T-helper 22 cell (primary cell): ENCODE data around the gene SYNM.

Source experiments
- DNase-seq: peaks from one replicate; pipeline ENCODE4 v3.0.0-alpha.2; 2020; ENCODE audit warnings: low read depth

The SYNM gene

DNA sequence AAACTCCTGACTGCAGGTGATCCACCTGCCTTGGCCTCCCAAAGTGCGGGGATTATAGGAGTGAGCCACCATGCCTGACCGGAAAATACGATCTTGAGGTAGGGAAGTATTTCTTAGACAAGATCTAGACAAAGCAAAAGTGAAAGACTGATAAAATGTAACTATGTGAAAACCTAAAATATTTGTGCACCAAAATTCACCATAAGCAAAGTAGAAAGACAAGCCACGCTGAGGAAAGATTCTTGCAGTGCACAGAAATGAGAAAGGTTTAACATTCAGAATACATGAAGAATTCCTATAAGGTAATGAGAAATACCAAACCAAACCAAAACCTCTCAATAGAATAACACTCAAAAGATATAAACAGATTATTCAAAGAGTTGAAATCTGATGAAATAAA is 35.7 kb downstream of the SYNM start:
- no peak for DNase-seq

DNA sequence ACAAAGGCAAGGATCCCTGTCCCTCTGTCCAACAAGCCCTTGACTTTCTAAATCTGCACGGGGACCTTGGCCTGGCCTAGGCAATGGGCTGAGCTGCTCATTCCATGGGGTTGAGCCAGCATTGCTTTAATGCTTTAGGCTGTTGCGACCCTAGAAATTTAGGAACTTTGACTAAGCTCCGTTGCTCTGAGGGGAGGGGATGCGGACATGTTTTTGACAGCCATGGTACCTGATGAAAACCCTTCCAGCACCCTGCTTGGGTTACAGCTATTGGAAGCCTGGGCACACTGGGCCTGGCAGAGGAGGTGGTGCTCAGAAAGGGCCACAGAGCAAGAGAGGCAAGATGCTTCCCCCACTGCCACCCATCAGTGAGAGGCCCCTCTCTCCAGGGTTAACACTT is 37.1 kb downstream of the SYNM start:
- DNase-seq = no peak

DNA sequence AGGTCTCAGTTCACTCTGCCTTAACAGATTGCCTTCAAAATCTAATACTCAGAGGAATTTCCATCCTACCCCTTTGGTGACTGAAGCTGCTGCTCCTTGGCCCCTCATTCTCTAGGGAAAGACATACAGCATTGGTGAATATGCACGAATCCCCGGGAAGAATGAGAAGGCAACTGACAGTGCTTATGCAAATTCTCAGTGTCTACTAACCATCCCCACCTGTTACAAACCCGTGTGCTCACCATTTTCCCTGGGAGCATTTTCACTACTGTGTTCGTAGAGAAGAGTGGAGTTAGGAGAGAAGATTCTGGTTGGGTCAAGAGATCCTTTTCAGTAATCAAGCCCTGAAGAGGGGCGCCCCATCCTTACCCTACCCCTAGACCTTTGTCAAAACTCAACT is 37.7 kb downstream of the SYNM start:
- DNase-seq = no peak

DNA sequence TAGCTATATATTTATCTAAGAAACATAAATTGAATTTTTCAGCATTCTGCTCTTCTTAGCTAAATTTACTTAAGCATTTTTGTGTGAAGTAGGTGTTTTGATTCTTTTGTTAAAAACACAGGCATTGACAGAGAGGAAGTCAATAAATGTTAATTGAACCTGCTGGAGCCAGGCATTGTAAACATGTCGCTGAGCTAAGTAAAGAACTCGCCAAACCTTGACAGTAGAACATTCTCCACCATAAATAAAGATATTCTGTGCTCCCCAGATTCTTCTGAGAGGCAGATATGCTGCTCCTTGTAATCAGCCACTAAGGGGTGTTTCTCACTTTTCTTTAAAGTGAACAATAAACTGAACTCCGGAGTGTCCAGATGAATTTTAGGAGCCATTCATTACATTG is 38.4 kb downstream of the SYNM start:
- no peak for DNase-seq

DNA sequence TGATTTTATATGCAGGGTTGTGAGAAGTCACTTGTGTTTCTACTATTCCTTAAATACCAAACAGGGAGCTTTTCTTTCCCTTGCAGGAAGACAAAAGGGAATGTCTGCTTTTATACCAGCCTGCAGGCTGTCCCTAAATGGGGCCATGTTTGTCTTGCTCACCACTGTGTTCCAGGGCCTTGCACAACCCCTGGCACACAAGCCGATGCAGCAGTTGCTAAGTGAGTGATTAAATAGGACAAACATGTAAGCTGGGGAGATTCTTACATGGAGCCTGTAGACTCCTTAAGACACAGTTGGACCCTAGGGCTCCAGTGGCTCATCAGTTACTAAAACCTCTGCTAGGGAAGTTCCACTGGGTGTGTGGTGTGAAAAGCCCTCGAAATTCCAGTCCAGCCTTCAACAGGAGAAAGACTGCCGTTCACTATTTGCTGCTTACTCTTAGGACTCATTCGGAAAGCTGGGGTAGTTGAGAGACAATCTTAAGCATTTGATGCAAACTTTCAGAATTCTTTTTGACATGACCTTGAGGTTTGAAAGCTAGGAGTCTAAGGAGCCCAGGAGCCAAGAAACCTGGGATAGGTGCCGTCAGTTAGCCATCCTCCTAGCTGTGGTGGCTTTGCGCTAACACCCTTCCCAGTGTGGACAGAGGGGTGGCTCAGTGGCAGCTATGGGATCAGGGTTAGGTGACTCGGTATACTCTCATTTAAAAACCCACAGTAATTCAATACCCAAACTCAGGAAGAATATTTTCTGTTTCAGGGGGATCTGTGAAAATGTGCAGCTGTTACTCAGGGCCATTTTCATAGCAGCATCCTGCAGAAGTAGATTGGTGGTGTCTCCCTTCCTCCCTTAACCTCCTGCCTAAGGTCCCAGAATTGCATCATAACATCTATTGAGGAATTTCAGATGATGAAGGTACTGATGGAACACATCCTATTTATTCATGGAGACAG is 39.1 kb downstream of the SYNM start:
- no peak for DNase-seq

DNA sequence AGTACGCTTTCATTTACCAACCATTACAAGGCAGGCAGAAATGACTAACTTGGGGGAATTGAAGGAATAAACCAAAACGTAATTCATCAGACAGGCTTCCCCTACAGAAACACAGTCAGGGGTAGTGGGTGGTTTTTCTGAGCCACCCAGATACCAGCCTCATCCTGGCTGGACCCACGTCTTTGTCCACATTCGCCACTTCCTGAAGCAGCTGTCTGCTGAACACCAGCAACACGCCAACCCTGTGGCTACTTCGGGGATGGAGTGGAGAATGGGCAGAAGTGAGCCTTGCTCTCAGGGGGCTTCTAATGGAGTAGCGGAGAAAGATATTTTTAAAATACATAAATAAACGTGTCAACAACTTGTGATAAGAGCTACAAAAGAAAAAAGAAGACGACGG is 40.1 kb downstream of the SYNM start:
- no peak for DNase-seq

DNA sequence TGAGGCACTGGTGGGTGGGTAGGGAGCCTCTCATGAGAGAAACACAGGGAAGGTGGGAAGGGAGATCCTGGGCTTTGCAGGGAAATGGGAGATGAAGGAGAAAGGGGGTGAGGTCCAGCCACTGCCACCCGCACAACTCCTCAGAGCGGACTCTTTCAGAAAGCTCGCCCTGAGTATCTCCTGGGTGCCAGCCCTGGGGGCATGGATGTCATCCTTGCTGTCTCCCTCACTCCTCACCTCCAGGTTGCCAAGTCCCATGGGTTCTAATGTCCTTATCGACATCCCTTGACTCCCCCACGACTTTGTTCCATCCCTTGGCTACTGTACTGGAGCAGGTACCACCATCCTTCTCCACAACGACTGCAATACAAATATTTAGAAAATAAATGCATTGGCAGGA is 40.9 kb downstream of the SYNM start:
- no peak for DNase-seq

DNA sequence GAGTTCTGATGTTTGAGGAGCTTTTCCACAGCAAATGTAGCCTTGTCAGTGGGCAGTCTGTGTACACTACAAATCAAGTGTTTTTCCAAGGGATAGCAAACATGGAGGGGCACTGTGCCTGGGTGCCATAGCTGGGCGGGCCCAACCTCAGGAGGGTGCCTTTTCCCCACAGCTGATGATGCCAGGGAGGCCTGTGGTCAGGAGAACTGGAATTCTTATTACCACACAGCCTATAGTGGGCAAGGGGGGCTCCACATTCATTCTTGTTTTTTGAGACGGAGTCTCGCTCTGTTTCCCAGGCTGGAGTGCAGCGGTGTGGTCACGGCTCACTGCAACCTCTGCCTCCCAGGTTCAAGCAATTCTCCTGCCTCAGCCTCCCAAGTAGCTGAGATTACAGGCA is 41.8 kb downstream of the SYNM start:
- no peak for DNase-seq

DNA sequence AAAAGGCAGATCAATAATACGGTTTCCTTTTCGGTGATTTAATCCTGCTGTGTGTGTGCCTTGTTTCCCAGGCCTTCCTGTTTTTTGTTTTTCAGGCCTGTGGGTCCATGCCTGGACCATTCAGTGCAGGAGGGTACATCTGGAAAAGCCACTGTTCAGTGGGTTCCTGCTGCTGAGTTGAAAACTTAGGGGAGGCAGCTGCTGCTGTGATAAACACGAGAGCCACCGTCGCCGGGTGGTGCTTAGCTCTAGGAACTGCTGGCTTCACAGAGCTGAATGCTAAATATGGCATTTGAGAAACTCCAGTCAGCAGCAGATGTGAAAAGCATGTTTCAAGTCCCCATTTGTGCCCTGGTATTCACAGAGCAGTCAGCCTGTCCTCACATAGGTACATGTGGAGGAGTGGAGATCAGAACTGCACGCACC is 44.0 kb downstream of the SYNM start:
- DNase-seq = no peak

DNA sequence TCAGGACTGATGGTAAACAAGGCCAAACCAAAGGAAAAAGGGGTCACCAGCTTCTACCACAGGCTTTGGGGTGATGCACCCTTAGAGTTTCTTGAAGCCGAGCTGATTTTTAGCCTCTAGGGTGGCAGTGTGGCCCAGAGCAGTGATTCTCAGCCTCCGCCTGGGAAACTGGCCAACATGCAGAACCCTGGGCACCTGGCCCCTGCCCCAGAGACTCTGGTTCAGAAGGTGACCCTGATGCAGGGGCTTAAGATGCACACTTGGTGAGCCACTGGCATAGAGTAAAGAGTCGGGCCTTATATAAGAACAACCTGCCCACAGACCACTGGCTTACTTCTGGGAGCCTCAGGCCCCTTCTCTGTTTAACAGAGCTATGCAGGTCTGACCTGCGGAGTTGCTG is 44.5 kb downstream of the SYNM start:
- no peak for DNase-seq

DNA sequence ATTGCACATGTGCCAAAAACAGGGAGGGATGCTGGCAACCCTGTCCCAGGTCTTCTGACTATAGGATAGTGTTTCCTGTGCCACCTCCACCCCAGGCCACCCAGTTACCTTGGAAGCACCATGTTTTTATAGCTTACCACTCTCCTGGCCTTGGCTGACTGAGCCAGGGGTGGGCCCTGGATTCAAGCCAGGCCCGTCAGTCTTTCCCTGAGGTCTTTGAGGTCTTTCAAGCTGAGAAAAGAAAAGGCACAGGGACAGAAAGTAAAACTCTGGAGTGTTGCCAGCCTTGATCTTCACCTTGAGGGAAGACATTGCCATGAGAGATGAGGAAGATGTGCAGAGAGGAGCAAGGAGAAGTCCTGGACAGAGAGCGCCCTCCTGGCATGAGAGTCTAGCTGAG is 46.3 kb downstream of the SYNM start:
- DNase-seq = no peak

DNA sequence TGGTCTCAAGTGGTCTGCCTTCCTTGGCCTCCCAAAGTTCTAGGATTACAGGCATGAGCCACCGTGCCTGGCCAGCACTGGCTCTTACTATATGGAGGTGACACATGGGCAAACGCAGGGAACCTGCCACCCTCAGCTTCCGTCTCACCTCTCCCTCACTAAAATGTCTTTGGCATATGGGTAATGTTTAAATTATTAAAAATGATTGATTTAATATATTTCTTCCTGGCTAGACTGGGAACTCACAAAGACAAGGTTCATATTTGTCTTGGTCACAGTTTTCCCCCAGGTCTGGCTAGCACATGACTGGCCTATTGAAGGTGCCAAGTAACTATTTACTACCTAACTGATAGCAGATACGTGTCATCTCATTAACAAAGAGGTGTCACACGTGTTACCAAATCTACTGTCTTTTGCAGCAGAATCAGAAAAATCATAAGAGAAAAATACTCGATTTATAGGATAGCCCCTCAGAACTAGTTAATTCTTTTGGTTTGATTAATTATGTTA is 48.2 kb downstream of the SYNM start:
- DNase-seq = no peak

DNA sequence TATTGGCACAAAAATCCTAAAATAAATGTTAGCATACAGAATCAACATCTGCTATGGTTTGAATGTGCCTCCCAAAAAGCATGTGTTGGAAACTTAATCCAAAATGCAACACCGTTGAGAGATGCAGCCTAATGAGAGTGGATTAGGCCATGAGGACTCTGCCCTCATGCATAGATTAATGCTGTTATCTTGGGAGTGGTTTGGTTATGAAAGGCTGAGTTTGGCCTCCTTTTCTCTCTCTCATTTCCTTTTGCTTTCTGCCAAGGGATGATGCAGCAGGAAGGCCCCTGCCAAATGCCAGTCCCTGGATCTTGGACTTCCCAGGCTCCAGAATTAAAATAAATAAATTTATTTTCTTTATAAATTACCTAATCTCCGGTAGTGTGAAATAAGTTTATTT is 49.4 kb downstream of the SYNM start:
- no peak for DNase-seq

DNA sequence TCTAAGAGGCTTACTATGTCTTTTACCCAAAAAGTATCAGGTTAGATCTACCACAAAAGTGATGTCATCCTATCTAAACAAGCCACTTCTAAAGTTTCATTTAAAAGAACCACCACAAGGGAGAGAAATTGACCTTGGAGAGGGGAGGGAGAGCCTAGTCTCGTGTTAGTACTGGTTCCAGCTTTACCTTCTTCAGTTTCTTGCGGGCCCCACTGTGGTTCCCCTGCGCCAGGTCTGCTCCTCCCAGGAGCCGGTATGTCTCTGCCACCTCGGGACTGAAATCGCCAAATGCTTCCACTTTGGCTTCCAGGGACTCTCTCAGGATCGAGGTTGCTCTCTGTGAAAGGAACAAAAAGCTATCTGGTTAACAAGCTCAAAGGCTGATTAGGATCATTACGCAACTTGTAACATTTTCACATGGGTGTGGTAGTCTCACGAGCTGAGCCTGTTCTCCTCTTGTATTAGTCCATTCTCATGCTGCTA is 51.1 kb downstream of the SYNM start:
- DNase-seq = no peak

DNA sequence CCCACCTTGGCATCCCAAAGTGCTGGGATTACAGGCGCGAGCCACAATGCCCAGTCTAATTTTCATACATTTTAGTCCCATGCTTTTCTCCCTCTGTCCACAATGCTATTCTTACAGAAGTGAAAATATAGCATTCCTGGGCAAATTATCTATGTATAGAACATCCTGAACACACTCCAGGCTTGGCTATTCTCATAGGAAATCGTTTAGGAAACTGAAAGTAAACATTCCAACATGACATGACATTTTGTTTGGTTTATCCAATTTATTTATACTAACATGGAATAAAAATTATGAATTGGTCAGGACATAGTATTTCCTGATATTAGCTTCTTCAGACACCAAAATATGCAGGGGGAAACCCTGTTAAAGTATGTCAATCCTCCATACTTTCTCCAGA is 52.6 kb downstream of the SYNM start:
- no peak for DNase-seq

DNA sequence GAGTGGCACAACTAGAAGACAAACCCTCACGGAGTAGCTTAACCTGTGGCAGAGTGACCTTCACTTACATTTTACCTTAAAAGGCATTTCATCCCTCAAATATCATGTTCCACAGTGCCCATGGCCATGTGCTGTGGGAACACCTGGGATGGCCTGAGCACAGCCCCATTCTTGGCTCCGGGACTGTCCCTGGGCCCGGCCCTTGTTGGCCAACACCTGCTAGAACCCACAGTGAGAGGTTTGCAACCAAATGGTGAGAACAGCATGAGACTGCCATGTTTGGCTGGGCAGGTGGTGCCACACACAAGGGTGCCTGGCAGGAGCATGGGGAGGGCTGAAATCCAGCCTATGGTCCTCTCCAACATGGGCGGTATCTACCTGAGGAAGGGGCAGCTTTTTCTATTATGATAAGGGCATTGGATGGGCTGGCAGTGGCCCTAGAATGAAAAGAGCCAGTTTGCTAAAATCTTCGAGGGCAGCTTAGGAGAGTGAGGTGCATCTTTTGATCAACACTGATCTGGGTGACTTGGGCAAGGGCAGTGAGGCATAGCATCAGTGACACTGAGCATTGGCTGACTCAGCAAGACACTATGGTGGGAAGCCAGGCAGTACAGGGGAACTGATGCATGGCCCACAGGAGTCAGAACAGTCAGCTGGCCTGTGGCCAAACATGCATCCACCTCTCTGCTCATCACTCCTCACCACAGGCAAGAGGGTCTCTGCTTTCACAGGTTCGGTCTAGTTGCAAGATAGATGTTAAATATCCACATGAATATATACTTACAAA is 53.9 kb downstream of the SYNM start:
- DNase-seq = no peak

DNA sequence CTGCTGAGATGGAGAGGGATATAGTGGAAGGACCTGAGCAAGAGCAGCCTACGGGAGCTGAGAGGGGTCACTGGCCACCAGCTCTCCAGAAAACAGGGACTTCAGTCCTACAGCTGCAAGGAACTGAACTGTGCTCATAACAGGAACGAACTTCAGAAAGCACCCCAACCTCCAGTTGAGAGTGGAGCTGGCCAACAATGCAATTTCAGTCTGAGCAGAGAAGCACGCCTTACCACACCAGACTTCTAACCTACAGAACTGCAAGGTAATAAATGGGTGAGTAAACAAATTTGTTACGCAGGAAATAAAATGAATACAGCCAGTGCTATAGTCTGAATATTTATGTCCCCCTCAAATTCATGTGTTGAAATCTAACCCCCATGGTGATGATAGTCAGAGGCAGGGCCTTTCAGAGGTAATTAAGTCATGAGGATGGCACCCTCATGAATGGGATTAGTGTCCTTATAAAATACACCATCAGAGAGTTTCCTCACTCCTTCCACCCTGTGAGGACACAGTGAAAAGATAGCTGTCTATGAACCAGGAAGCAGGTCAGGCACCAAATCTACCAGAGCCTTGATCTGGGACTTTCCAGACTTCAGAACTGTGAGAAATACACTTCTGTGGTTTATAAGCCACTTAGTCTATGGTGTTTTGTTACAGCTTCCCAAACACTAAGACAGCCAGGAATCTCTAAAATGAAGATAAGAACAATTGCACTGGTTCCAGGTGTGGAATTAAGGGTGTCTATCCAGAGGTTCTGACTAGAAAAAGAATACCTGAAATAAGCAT is 58.6 kb downstream of the SYNM start:
- DNase-seq = no peak

DNA sequence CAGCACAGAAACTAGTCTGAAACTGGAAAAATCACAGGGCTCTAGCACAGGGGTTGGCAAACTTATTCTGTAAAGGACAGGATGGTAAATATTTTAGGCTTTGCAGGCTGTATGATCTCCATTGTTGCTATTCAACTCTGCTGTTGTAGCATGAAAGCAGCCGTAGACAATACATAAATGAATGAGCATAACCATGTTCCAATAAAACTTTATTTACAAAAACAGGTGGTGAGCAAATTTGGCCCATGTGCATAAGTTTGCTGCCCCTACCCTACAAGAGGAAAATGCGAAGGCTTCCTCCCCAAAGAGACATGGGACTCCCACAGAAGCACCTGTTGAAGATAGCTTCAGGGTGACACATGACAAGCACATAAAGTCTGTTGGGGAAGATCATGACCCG is 59.2 kb downstream of the SYNM start:
- no peak for DNase-seq

DNA sequence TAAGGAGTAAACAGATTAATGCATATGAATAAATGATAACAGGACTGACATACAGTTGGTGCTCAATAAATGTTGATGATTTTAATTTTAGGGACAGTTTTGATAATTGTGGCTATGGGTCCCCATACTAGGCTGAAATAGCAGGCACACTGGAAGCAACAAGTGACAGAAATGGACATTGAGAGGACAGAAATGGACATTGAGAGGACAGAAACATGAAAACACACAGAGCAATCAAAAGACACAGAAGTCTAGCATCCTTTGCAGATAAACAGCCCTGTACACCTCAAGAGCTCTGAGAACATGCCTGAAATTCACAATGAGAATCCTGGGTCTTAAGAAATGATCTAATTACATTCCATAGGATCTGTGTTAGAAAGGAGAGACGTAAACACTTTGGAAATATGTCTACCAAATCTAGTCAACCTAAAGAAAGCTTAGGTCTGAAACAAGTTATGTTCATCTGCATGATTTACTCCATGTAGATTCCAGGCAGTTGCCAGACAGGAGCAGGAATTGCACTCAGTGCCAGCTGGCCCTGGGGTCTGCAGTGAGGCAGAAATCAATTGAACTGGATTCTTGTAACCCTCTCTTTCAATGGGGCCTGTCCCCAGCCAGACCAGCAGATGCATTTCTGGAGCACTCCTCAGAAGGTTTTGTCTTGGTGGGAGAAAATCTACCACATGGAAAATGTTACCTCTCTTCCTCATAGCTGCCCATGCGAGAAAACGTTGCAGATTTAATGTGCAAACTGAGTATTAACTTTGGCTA is 60.3 kb downstream of the SYNM start:
- DNase-seq = no peak

DNA sequence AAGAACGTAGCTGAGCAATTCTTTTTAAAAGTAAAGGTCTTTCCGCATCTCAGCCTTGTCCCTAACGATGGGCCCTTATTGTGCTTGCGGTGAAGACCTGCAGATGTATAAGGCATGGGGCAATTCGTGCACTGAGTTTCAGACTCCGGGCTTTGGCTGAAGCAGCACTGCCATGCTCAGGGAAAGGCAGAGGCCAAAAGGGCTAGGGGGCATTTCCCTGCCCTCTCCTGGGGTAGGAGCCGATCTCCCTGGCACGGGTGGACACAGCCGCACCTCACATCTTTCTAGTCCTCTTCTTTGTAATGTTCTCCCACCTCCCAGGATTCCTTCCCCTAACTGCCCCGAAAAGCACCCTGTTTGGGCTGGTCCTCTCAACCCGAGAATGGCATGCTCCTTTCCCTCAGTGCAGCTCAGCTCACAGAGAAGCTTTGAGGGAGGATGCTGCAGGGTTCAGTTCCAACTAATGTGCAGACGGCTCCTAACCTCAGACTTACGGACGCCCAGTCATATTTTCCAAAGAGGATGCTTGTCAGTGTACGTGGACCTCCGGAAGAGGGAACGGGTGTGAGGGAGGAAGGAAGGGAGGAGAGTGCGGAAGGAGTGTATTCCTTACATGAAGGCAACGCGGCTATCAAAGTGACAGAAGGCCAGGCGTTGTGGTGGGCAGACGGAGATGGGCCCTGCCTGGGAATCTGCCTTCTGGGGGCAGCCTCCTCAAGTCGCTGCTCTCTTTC is 61.2 kb downstream of the SYNM start:
- DNase-seq = no peak

DNA sequence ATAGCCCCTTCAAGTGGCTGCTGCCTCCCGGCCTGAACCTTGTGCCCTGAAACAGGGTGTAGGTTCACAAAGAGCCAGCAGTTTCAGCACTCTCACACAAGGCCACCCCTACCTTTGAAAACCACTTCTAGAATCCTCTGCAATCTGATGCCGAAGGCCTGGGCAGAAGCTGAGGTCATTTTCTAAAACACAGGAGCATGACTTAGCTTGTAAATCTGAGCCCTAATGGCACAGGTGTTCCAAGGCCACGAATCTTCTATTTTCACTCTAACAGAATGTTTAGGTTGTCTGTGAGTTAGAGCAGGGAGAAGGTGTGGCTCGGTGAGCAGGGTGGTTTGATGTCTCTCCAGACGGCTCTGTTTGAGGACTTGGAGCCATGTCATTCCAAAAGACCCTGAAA is 62.3 kb downstream of the SYNM start:
- no peak for DNase-seq
